HEK293 (cell line): Measurements from ENCODE around the gene IZUMO2.

ENCODE experiments used
- KLF9 ChIP-seq: fragments of 450-650 bp; formaldehyde crosslinking; IDR thresholded peaks from 2 replicates; pipeline ENCODE4 v1.5.1; 2016; ENCODE audit warnings: missing biosample characterization, missing genetic modification characterization, low read depth
- TCF7L2 ChIP-seq: IDR thresholded peaks from 2 replicates; pipeline ENCODE4 v1.6.1; 2011; ENCODE audit warnings: low read depth, mild to moderate bottlenecking, inconsistent platforms, low read length, moderate library complexity, borderline replicate concordance
- YY1 ChIP-seq: fragments of 450-650 bp; formaldehyde crosslinking; IDR thresholded peaks from 2 replicates; pipeline ENCODE4 v1.5.1; 2018; ENCODE audit warnings: missing biosample characterization, missing genetic modification characterization
- ZFP3 ChIP-seq: fragments of 450-650 bp; formaldehyde crosslinking; IDR thresholded peaks from 2 replicates; pipeline ENCODE4 v1.5.1; 2016; ENCODE audit warnings: low read depth, missing biosample characterization, missing genetic modification characterization
- ZNF133 ChIP-seq: fragments of 450-650 bp; formaldehyde crosslinking; IDR thresholded peaks from 2 replicates; pipeline ENCODE4 v1.5.1; 2016; ENCODE audit warnings: missing biosample characterization, missing genetic modification characterization
- ZNF138 ChIP-seq: fragments of 450-650 bp; formaldehyde crosslinking; IDR thresholded peaks from 2 replicates; pipeline ENCODE4 v1.5.1; 2016; ENCODE audit warnings: missing biosample characterization, missing genetic modification characterization, borderline replicate concordance
- ZNF175 ChIP-seq: fragments of 450-650 bp; formaldehyde crosslinking; IDR thresholded peaks from 2 replicates; pipeline ENCODE4 v1.5.1; 2016; ENCODE audit warnings: missing biosample characterization, missing genetic modification characterization
- ZNF24 ChIP-seq: fragments of 450-650 bp; formaldehyde crosslinking; IDR thresholded peaks from 2 replicates; pipeline ENCODE4 v1.5.1; 2016; ENCODE audit warnings: missing biosample characterization, missing genetic modification characterization
- ZNF292 ChIP-seq: fragments of 450-650 bp; formaldehyde crosslinking; IDR thresholded peaks from 2 replicates; pipeline ENCODE4 v1.5.1; 2016; ENCODE audit warnings: low read depth, missing biosample characterization, missing genetic modification characterization, borderline replicate concordance
- ZNF521 ChIP-seq: fragments of 450-650 bp; formaldehyde crosslinking; IDR thresholded peaks from 2 replicates; pipeline ENCODE4 v1.5.1; 2017; ENCODE audit warnings: missing biosample characterization, mild to moderate bottlenecking, missing genetic modification characterization
- ZNF768 ChIP-seq: fragments of 450-650 bp; formaldehyde crosslinking; IDR thresholded peaks from 2 replicates; pipeline ENCODE4 v1.5.1; 2018; ENCODE audit warnings: missing biosample characterization, mild to moderate bottlenecking, missing genetic modification characterization
- ZNF776 ChIP-seq: fragments of 450-650 bp; formaldehyde crosslinking; IDR thresholded peaks from 2 replicates; pipeline ENCODE4 v1.5.0; 2017; ENCODE audit warnings: missing biosample characterization, missing genetic modification characterization, borderline replicate concordance
- TF ChIP-seq, protein P1 (sequence below): fragments of 450-650 bp; formaldehyde crosslinking; IDR thresholded peaks from 2 replicates; pipeline ENCODE4 v1.5.1; 2016; ENCODE audit warnings: missing biosample characterization, missing genetic modification characterization
- TF ChIP-seq, protein P2 (sequence below): fragments of 450-650 bp; formaldehyde crosslinking; IDR thresholded peaks from 2 replicates; pipeline ENCODE4 v1.5.1; 2016; ENCODE audit warnings: missing biosample characterization, missing genetic modification characterization

- TF ChIP-seq ZNF768 (tag by site-specific recombination) (no peak), ZNF24 (no peak), ZFP3 (tag by site-specific recombination) (no peak), TCF7L2 (no peak), YY1 (tag by site-specific recombination) (no peak), ZNF292 (no peak), ZNF175 (tag by site-specific recombination) (no peak), ZNF138 (tag by site-specific recombination) (no peak), KLF9 (tag by site-specific recombination) (no peak), ZNF521 (no peak), ZNF776 (tag by site-specific recombination) (no peak), ZNF133 (no peak)
- TF ChIP-seq, protein P1, sequence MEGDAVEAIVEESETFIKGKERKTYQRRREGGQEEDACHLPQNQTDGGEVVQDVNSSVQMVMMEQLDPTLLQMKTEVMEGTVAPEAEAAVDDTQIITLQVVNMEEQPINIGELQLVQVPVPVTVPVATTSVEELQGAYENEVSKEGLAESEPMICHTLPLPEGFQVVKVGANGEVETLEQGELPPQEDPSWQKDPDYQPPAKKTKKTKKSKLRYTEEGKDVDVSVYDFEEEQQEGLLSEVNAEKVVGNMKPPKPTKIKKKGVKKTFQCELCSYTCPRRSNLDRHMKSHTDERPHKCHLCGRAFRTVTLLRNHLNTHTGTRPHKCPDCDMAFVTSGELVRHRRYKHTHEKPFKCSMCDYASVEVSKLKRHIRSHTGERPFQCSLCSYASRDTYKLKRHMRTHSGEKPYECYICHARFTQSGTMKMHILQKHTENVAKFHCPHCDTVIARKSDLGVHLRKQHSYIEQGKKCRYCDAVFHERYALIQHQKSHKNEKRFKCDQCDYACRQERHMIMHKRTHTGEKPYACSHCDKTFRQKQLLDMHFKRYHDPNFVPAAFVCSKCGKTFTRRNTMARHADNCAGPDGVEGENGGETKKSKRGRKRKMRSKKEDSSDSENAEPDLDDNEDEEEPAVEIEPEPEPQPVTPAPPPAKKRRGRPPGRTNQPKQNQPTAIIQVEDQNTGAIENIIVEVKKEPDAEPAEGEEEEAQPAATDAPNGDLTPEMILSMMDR (tag by site-specific recombination): no peak
- TF ChIP-seq, protein P2, sequence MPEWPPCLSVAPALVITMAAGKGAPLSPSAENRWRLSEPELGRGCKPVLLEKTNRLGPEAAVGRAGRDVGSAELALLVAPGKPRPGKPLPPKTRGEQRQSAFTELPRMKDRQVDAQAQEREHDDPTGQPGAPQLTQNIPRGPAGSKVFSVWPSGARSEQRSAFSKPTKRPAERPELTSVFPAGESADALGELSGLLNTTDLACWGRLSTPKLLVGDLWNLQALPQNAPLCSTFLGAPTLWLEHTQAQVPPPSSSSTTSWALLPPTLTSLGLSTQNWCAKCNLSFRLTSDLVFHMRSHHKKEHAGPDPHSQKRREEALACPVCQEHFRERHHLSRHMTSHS (tag by site-specific recombination): no peak
Observed at GRCh38 chr19:50171752-50172151, 8.7 kb upstream of the IZUMO2 start.
